ENCODE data around the gene RPH3AL.

The RPH3AL gene

DNA sequence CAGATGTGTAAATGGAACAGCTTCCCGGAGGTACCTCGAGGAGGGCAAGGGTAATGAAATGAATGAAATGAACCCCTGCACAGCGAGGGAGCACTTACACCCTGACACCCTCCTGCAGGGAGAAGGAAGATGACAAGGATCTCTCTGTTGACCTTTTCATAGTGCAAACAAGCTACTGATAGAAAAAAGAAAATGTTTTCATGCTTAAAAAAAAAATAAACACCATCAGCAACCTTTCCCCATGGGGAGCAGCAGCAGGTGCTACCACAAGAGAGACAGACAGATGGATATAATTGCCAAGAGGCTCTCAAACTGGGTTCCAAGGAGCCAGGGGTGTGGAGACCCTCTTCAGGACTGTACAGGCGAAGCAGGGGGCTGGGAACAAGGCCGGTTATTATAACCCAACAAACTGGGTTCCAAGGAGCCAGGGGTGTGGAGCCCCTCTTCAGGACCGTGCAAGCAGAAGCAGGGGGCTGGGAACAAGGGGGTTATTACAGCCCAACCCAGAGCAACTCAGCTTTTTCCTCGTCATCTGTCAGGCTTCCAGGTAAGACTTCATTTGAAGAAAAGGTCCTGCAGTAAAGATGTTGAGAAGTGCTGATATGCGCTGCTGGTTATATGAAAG is 718 bp upstream of the RPH3AL start:
- DNase-seq, result peak; percentile 55

DNA sequence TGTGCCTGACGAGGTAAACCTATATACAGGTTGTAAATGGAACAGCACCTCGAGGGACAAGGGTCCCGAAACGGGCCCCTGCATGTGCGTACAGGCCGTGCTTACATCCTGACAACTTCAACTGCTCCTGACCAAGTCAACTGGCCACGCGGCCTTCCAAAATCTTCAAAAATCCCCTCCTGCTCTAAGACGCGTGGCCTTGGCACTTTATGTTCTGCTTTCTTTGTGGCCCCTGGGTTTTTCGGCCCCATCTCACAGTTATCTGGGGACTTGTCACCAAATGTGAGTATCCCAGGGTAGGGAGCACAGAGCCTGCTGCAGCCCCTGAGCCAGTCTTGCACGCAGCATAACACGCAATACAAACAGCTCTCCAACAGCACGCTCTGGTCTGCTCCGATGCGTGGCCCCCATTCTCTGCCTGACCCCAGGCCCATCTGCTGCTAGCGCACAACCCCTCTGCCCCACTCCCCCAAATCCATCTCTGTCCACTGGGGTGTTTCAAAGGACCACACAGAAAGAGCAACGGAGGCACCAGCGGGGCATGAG is 659 bp downstream of the RPH3AL start:
- no peak for DNase-seq

DNA sequence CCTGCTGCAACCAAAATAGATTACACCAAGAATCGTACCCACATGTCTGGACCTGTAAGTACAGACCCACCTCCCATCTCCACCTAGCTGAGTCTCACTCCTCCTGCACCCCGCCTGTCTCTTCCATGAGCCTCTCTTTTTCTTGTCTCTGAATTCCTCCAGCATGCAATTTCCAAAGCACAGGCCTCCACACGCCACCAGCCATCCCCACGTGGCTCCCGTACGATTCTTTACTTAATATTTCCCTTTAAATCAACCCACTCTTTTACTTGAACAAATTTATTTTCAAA is 1.2 kb downstream of the RPH3AL start:
- DNase-seq, result no peak

DNA sequence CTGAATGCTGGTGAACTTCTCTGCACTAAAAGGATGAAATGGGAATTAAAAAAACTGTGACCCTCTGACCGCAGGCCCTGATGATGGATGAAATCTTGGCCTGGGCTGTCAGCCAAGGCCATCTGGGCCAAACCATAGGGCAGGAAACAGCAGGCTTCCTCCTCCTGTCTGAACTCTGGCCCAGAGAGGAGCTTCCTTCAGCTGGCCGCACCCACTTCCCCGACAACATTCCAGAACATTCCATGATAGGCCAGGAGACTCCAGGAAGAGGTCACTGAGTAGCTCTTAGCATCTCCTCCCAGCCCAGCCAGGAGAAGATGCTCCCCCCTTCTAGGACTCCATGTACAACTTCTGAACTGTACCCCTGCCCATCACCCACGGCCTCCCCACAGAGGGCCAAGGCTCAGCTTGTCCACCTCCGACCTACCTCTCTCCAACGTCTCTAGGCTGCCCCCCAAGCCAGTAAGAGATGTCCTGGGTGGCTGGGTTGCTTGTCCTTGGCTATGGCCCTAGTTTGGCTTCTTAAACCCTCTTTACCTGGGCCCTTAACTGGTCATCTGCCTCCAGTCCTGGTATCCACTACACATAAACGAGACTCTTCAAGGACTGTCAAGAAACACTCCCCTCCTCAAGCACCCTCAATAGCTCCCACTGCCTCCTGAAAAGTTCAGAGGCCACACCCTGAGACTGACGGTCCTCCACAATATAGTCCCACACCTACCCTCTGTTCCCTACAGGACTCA is 1.7 kb downstream of the RPH3AL start:
- no peak for DNase-seq

DNA sequence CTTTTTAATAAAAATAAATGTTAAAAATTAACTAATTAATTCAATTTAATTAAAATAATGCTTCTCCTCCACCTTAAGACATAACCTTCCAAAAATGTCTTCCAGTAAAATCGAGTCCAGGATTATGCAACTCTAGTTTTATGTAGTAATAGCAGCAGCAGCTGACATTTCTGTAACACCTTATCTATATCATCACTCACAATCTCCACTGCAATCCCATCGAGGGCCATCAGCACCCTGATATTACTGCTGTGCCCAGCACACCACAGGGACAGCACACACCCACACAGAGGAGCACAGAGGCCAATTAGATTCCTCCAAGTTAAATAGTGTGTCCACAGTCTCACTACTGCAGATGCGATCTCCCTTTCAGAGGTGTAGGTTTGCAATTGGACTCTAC is 2.9 kb downstream of the RPH3AL start:
- no peak for DNase-seq

DNA sequence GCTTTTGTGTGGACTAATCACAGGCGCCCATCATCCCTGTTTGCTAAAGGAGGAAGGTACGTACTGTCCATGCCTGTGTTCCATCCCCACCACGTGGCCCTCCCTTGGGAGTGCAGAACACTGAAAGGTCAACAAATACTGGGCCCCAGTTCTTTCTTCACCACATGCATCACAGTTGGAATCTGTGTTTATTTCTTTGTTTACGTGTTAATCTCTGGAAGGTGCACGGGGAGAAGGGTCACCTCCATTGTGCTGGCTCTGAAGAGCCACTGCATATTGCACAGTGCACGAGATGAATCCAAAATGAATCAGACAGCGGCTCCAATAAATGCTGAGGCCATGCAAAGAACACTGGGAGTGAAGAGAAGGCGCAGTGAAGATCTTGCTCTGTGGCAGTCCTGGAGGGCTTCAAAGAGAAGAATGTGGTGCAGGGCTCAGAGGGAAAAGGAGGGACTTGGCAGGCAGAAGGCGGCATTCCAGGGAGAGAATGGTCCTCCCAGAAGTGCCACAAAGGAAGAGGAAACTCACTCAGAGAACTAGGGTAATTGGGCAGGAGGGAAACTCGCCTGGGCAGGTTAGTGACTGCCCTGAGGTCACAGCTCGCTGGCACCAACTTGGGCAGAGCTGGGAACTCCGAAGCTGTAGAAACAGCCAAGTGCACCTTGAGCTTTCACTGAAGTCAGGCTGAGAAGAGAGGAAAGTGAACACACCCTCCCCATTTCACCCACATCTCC is 3.7 kb downstream of the RPH3AL start:
- no peak for DNase-seq

DNA sequence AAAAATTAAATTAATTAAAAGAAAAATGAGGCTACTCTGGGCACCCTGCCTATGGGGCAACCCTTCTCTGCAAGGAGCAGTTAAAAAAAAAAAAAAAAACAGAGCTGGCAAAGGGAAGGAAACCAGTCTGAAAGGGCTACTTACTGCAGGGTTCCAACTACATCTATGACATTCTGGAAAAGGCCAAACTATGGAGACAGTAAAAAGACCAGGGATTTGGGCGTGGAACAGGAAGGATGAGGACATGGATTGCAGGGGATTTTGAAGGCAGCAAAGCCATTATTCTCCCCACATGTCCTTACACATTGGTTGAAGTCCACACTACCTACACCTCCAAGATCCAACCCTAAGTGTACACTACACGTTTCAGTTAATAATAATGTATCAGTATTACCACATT is 4.6 kb downstream of the RPH3AL start:
- DNase-seq, result no peak

DNA sequence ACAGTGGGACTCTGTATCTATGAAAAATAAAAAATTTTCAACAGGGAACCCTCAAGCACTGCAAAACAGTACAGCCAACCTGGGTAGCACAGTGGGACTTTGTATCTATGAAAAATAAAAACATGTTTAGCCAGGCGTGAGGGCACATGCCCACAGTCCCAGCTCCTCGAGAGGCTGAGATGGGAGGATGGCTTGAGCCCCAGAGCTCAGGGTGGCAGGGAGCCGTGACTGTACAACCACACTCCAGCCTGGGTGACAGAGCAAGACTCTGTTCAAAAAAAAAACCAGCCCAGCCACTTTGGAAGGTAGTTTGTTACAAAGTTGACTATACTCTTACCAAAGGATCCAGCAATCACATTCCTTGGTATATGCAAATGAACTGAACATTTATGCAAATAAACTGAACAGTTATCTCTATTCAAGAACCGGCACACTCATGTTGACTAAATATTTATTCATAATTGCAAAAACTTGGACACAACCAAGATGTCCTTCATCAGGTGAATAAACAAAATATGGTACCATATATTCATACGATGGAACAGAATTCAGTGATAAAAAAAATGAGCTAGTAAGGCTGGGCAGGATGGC is 5.2 kb downstream of the RPH3AL start:
- no peak for DNase-seq

DNA sequence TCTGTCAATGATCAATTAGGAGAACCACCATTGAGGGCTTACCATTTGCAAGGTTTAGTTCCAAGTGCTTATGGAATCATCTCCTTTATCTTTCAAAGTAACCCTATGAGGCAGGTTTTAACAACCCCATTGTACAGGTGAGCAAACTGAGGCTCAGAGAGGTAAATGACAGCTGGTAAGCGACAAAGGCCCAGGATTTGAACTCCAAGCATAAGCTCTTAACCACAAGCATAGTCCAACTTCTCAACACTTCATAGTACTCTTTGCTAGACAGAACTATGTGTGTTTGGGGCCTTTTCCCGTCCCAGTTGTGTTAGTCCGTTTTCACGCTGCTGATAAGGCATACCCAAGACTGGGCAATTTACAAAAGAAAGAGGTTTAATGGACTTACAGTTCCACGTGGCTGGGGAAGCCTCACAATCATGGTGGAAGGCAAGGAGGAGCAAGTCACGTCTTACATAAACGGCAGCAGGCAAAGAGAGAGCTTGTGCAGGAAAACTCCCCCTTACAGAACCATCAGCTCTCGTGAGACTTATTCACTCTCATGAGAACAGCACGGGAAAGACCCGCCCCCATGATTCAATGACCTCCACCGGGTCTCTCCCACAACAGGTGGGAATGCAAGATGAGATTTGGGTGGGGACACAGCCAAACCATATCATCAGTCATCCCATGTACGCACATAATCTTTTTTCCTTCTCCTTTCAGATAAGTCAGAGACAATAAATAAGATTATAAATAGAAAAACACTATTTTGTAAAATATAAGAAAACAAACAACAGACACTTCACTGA is 6.4 kb downstream of the RPH3AL start:
- no peak for DNase-seq

DNA sequence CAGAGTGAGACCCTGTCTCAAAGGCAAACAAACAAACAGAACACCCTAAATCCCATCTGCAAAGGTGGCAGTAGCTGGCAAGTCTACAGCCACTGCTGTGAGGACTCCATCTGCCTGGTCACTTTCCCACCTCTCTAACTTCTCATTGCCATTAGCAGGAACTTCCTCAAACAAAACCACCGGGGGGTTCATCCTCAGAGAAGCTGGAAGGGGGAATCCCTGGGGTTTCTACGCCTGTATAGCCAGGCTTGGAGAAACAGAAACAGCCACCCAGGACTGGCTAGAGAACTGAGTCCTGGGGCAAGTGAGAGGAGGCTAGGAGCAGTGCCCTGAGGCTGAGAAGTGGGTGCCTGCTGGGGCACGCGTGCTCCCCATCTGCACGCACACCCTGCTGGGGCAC is 7.3 kb downstream of the RPH3AL start:
- DNase-seq, result no peak

DNA sequence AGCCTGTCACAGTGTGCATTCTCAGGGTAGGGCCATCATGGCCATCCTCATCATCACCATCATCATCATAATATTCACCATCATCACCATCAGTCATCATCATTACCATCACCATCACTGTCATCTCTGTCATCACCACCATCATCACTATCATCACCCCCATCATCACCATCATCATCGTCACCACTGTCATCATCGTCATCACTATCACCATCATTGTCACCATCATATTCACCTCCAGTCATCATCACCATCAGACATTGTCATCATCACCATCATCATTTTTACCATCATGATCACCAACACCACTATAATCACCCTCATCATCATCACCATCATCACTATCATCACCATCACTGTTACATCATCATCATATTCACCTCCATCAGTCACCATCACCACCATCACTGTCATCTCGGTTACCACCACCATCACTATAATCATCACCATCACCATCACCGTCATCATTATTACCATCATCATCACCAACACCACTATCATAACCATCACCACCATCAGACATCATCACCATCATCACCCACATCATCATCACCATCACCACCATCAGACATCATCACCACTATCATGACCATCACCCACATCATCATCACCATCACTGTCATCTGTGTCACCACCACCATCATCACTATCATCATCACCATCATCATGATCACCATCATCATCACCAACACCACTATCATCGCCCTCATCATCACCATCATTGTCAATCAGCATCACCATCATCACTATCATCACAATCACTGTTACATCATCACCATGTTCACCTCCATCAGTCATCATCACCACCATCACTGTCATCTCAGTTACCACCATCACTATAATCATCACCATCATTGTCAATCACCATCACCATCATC is 8.5 kb downstream of the RPH3AL start:
- DNase-seq, result no peak

DNA sequence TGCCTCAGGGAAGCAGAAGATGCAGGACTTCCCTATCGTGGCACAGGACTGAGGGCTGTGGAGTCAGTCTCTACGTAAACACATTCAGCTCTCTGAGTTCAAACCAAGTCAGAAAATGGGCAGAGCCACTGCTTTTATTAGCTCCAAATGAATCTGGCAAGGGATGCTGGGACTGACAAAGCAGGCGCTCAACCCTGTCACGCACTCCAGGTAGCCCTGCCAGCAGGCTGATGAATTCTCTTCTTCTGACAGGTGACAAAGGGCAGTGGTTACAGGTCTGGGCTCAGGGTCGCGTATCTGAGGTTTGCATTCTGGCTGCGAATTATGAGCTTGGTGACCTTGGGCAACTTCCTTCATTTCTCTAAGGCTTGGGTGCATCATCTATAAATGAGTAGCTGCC is 9.4 kb downstream of the RPH3AL start:
- DNase-seq, result no peak

DNA sequence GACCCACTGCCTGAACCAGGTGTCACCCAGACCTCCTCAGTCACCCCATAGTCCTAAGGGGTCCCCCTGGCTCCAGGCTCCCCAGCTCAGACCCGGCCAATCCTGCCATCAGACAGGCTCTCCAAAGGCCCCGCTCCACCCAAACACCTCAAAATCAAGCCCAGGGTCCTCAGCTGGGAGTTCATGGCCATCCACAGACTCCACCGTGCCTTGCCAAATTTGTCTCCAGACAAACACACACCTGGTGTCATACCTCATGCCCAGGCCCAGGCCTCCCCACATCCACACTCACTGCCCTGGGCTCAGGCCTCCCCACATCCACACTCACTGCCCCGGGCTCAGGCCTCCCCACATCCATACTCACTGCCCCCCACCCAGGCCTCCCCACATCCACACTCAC is 12.5 kb downstream of the RPH3AL start:
- DNase-seq, result no peak

DNA sequence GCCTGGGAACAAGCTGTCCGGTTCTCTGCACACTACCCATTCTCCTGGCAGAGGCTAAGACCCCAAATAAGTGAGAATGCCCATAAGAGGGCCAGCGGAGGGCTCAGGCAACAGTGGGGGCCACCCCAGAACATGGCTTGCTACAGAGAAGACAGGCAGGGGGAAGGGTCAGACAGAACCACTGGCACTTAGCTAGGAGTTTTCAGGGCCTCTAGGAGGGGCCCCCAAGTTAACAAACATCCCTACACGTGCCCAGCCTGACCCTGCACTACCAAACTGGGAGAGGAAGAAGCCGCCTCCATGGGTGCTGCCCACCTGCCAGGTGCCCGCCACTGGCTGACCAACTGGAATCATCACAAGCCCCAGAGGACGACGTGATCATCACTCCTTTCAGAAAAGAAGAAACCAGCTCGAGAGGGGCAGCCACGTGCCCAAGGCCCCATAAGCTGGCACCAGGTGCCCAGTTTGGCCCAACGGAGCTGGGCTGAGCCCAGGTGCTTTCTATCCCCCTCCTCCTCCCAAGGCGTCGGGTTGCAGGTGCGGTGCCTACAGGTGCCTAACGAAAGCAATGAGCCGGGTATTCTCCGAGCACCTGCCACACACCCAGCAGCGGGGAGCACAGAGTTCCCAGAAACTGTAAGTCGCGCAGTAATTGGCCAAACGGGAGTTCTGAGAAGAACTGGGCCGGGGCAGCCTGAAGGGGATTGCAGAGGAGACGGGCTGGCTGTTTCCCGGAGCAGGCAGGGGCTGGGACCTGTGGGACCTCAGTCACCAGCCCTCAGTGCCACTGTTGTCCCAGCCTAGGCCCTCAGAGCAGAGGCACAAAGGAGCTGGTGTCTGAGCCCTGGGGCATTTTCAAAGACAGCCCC is 13.2 kb downstream of the RPH3AL start:
- peak; percentile 57 for DNase-seq

DNA sequence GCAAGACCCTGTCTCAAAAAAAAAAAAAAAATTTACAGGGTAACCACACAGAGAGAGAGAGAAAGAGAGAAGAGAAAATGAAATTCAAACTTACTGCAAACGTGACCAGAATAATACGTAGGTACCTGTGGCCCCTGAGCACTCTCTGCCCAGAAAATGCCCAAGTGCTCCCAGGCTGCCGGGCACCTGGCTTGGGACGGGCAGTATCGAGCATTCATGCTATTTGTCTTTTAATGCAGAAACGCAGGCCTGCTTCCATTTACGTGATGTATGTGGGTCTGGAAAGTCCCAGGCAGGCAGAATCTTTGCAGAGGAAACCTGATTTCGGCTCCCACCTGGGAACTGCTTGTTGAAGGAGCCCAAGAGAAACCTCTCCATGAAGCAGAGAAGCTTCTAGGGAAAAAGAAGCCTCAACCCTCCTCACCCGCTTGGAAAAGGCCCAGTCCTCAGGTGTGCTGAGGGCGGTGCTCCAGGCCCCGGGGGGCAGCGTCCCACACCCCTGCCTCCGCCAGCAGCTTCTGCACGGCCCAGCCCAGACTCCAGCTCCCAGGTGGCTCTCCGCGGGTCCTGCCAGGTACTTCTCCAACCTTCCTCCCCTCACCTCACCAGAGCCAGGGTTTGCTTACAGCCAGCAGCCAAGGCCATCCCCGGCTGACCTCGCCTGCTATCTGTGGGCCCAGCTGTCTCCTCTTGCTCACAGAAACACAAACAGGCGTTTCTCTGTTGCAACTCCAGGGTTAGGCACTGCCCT is 14.0 kb downstream of the RPH3AL start:
- DNase-seq, result no peak

DNA sequence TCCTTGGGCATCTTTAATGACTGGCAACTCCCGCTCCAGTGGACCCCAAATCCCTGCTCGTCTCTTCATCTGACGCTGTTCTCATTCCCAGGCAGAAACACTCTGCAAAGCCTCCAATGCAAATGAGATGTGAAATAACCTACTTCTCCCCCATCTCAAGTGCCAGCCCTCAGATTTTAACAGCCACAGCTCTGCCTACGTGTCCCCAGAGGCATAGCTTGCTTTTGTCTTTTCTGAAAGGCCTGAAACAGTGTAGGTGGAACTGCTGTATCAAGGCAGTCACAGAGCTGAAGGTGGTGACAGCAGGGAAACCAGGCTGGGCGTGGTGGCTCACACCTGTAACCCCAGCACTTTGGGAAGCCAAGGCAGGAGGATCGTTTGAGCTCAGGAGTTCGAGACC is 14.7 kb downstream of the RPH3AL start:
- peak; percentile 81 for DNase-seq

DNA sequence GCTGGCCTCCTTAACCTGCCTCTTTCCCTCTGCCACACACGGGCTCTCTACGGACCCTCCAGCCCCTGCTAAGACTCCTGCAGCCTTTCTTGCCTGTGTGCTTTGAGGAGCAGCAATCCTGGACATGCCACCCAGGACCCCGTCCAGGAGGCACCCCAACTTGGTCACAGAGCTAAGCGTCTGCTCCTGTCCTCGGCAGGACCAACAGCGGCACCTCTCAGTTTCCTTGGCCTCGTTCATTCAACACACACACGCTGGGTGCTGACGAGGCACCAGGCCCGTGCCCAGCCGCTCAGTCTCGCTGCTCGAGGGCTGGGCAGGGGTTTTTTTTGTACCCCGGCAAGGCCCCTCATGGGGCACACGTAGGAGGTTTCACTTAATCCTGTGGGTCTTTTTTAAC is 15.2 kb downstream of the RPH3AL start:
- no peak for DNase-seq

DNA sequence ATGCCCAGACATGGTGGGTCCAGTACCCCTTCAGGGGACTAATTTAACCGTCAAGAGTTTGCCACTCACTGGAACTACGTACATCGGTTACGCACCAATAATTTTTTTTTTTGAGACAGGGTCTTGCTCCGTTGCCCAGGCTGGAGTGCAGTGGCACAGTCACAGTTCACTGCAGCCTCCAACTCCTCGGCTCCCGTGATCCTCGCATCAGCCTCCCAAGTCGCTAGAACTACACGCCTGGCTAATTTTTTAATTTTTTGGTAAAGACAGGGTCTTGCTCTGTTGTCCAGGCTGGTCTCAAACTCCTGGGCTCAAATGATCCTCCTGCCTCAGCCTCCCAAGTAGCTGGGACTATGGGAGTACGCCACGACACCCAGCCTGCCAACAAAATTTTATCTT is 15.6 kb downstream of the RPH3AL start:
- no peak for DNase-seq

DNA sequence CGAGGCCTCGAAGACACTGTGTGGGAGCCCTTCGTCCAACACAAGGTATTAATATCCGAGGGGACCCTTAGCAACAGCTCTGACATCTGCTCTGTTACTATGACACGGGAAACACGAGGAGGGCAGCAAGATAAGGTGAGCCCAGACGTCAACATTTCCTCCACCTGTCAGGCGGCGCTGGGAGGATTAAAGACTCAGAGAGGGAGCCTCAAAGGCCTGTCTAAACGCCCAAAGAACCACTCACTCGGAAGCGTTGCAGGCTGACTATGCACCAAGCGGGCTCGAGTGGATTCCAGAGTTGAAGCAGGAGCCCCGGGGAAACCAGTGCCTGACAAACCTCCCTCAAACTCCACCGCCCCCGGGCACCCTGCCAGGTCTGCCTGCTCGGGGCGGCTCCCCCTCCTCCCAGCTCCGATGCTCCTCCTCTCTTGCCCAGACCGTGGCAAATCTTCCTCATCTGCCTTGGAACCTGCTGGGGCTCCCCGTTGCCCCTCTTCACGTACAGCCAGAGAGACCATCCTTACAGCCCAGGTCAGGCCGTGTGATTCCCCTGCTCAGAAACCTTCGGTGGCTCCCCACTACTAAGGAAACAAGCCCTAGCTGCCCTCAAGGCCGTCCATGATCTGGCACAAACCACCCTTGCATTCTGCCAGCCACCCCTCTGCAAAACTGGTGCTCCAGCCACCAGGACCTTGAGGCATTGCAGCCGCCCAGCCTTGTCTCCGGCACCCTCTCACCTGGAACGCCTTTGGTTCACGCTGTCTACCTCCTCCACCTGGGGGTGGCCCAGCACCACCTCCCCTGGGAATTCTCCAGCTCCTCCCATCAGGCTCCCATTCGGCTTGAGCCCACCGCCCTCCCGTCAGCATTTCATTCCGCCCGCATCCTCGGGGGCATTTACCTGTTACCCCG is 16.2 kb downstream of the RPH3AL start:
- DNase-seq, result no peak
